Gastroesophageal sphincter (tissue), 4 donors: ENCODE data around the gene AFDN. TPM values are rescaled to one million over a fixed set of nuclear protein-coding genes. Genes with fewer than 3 reads are reported as not detected.

ENCODE experiments used
- ATAC-seq: fragments of 150-250 bp; one replicate; pipeline ENCODE4 v1.9.1; 2016; ENCODE audit warnings: mild to moderate bottlenecking, moderate library complexity
- H3K27ac ChIP-seq, 4 donors: fragments of 200-600 bp; sonication (generic) in 3 of 4; 1 replicate in 3 of 4; 2 replicates in 1 of 4; pipeline ENCODE4 v1.5.1; 2016 to 2019
- H3K27me3 ChIP-seq: fragments of 200-600 bp; sonication (generic); one replicate; pipeline ENCODE4 v1.5.1; 2019
- H3K36me3 ChIP-seq, 2 donors: fragments of 200-600 bp; sonication (generic); one replicate each; pipeline ENCODE4 v1.5.1; 2019; ENCODE audit warnings: control low read depth in 1 of 2
- H3K4me1 ChIP-seq, 3 donors: fragments of 200-600 bp; sonication (generic); 1 replicate in 2 of 3; 2 replicates in 1 of 3; pipeline ENCODE4 v1.5.1; 2016 to 2019; ENCODE audit warnings: control low read depth in 2 of 3
- H3K4me3 ChIP-seq, 2 donors: fragments of 200-600 bp; sonication (generic); one replicate each; pipeline ENCODE4 v1.5.1; 2019; ENCODE audit warnings: mild to moderate bottlenecking in 1 of 2, moderate library complexity in 1 of 2
- H3K9me3 ChIP-seq, 3 donors: fragments of 200-600 bp; sonication (generic); one replicate each; pipeline ENCODE4 v1.5.1; 2017 to 2019; ENCODE audit warnings: control low read depth in 2 of 3
- EP300 ChIP-seq: sonication (generic); formaldehyde crosslinking; IDR thresholded peaks from one replicate; pipeline ENCODE4 v1.6.1; 2017; ENCODE audit warnings: antibody characterized with exemption, mild to moderate bottlenecking
- POLR2A ChIP-seq, 2 donors: fragments of 450-650 bp; IDR thresholded peaks; one replicate each; pipeline ENCODE4 v1.6.1; 2017; ENCODE audit warnings: antibody characterized with exemption in 2 of 2, mild to moderate bottlenecking in 2 of 2, moderate library complexity in 1 of 2
- POLR2AphosphoS5 ChIP-seq: sonication (generic); formaldehyde crosslinking; IDR thresholded peaks from one replicate; pipeline ENCODE4 v1.6.1; 2017; ENCODE audit warnings: antibody characterized with exemption
- WGBS, 2 donors: methylation state at CpG; one replicate each; pipeline ENCODE4 v1.1.5; 2018; ENCODE audit warnings: low coverage in 1 of 2; 5-methylcytosine and 5-hydroxymethylcytosine counted together
- total RNA-seq, 4 donors: library from RNA; depleted of rRNA; stranded (reverse); fragments of >200 nt; gene quantifications; one replicate each; pipeline ENCODE4 v1.1.0, GENCODE V29; 2016
- TF ChIP-seq, protein P1 (sequence below), 4 experiments: fragments of 200-600 bp in 2 of 4; fragments of 450-650 bp in 2 of 4; sonication (generic) in 1 of 4; IDR thresholded peaks; one replicate each; pipeline ENCODE4 v1.5.1; 2017 to 2019; ENCODE audit warnings: antibody characterized with exemption in 4 of 4, mild to moderate bottlenecking in 2 of 4, moderate library complexity in 2 of 4

Gene AFDN
- total RNA-seq, 4 donors from 2014 or later: 60.7 to 98.4 (median 79.7) TPM

GRCh38 chr6:167843023-167843422 is 16.3 kb downstream of the AFDN start:
- 93% methylated on average over 1 of the region's 1 CpG; no CpG with 5 or more reads in 1 of the 2 donors for WGBS, 2 donors
- no peaks in the 10 kb centered on the region for H3K9me3 ChIP-seq
- no peak for ATAC-seq

DNA sequence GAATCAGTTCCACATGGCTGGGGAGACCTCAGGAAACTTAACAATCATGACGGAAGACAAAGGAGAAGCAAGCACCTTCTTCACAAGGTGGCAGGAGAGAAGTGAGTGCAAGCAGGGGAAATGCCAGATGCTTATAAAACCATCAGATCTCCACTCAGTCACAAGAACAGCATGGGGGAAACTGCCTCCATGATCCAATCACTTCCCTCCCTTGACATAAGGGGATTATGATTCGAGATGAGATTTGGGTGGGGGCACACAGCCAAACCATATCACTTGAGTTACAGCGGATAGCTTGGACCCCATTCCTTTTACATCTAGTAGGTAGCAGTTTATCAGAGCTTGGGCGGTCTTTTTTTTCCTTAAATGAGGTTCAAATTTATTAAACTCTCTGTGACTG is 19.1 kb downstream of the AFDN start:
- no peaks in the 10 kb centered on the region for H3K36me3 ChIP-seq
- no peaks in the 10 kb centered on the region for H3K27me3 ChIP-seq
- H3K27ac ChIP-seq: no peak overlapping the region
- ATAC-seq: no peak
- H3K4me1 ChIP-seq: peaks cover 0 to 51% (median 3%) of the 10 kb centered on the region in 3 donors
- H3K9me3 ChIP-seq: no peaks in the 10 kb centered on the region
- 83 to 90% methylated on average over 3 to 4 of the region's 4 CpGs for WGBS, 2 donors
- no peak overlapping the region for H3K4me3 ChIP-seq
- no peak for TF ChIP-seq EP300
- no peak for TF ChIP-seq POLR2A (IDR thresholded peaks at IDR 0.05)
- TF ChIP-seq, protein P1, sequence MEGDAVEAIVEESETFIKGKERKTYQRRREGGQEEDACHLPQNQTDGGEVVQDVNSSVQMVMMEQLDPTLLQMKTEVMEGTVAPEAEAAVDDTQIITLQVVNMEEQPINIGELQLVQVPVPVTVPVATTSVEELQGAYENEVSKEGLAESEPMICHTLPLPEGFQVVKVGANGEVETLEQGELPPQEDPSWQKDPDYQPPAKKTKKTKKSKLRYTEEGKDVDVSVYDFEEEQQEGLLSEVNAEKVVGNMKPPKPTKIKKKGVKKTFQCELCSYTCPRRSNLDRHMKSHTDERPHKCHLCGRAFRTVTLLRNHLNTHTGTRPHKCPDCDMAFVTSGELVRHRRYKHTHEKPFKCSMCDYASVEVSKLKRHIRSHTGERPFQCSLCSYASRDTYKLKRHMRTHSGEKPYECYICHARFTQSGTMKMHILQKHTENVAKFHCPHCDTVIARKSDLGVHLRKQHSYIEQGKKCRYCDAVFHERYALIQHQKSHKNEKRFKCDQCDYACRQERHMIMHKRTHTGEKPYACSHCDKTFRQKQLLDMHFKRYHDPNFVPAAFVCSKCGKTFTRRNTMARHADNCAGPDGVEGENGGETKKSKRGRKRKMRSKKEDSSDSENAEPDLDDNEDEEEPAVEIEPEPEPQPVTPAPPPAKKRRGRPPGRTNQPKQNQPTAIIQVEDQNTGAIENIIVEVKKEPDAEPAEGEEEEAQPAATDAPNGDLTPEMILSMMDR (IDR thresholded peaks at IDR 0.05): no peak
- TF ChIP-seq POLR2AphosphoS5: no peak

More at GRCh38 chr6:167843023-167843422, 16.3 kb downstream of the AFDN start:
- Histone ChIP-seq H3K36me3 (no peaks in the 10 kb centered on the region), H3K4me3 (no peak overlapping the region), H3K4me1 (peaks cover 0 to 44% (median 3%) of the 10 kb centered on the region in 3 donors), H3K27ac (no peak overlapping the region), H3K27me3 (no peaks in the 10 kb centered on the region)
- TF ChIP-seq EP300: no peak

DNA sequence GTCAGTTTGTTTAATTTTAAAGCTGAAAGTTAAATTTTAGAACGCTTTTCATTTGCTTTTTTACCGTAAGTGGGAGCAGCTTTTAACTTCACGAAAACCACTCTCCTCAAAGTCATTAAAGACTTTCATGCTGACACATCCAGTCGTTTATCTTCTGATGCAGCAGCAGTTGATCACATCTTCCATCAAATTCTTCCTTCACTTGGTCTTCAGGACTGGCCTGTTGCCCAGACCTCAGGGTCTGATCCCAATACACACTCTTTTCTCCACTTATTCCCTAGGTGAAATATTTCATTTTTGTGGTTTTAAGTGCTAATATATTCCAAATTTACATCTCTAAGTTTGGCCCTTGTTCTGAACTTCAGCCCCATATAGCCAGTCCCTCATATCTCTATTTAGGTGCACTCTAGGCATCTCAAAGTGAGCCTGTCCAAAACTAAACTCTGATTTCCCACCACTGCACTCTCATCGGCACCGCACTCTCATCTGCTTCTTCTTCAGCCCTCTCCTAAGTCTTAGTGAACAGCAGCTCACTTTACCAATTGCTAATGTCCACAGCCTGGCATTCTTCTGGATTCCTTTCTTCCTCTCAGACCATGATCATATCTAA is 20.4 kb downstream of the AFDN start:
- no peaks in the 10 kb centered on the region for H3K36me3 ChIP-seq
- WGBS, 2 donors: 40 to 63% methylated on average over 4 to 6 of the region's 6 CpGs
- TF ChIP-seq POLR2AphosphoS5 (no peak), POLR2A (IDR thresholded peaks at IDR 0.05) (no peak), EP300 (no peak)
- TF ChIP-seq, protein P1 (IDR thresholded peaks at IDR 0.05): no peak
- H3K4me3 ChIP-seq: no peak overlapping the region
- H3K27ac ChIP-seq: no peak overlapping the region
- no peaks in the 10 kb centered on the region for H3K27me3 ChIP-seq
- H3K9me3 ChIP-seq: no peaks in the 10 kb centered on the region
- ATAC-seq: no peak
- peaks cover 0 to 42% (median 3%) of the 10 kb centered on the region in 3 donors for H3K4me1 ChIP-seq

DNA sequence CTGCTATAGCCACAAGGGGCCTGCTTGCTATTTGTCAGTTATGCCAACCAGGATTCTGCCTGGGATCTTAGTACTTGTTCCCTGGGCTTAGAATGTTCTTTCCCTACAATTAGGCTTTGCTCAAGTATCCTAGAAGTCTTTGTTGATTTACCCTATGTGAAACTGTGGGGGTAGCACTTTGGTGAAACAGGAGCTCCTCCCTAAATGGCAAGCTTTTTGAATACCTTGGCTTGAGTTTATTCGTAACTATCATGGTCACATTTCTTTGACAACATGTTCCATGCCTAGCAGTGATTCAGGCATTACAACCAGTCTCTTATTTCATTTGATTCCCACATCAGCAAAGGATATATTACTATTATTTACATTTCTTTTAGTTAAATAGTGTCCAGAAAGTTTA is 21.2 kb downstream of the AFDN start:
- no peak for ATAC-seq
- WGBS, 2 donors: 33 to 75% methylated on average over 1 of the region's 1 CpG
- no peak overlapping the region for H3K27ac ChIP-seq

DNA sequence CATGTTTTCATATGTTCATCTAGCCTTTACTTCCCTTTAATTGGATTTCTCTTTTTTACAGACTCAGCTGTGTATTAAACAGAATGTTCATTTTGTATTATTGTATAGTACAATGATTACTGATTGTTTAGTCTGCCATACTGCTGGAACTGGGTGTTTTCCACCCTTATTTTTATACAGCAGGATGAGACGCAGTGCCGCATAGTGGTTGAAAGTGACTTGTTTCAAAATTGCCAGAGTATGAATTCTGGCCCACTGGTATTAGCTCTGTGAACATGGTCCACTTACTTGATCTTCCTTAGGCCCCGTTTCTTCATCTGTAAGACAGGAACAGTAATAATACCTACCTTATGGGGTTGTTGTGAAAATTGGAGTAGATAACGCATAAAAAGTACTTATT is 22.1 kb downstream of the AFDN start:
- Histone ChIP-seq H3K36me3 (no peaks in the 10 kb centered on the region), H3K27ac (no peak overlapping the region), H3K4me3 (no peak overlapping the region), H3K4me1 (peaks cover 0 to 36% (median 3%) of the 10 kb centered on the region in 3 donors), H3K9me3 (no peaks in the 10 kb centered on the region), H3K27me3 (no peaks in the 10 kb centered on the region)
- ATAC-seq: no peak
- 98 to 100% methylated on average over 4 of the region's 4 CpGs for WGBS, 2 donors
- TF ChIP-seq POLR2AphosphoS5 (no peak), EP300 (no peak), POLR2A (IDR thresholded peaks at IDR 0.05) (no peak)
- TF ChIP-seq, protein P1 (IDR thresholded peaks at IDR 0.05): no peak

More for the DNA sequence above, 21.2 kb downstream of the AFDN start:
- Histone ChIP-seq H3K4me1 (peaks cover 0 to 42% (median 3%) of the 10 kb centered on the region in 3 donors), H3K36me3 (no peaks in the 10 kb centered on the region), H3K9me3 (no peaks in the 10 kb centered on the region), H3K4me3 (no peak overlapping the region), H3K27me3 (no peaks in the 10 kb centered on the region)
- TF ChIP-seq EP300 (no peak), POLR2AphosphoS5 (no peak), POLR2A (IDR thresholded peaks at IDR 0.05) (no peak)
- TF ChIP-seq, protein P1 (IDR thresholded peaks at IDR 0.05): no peak
